ENCODE data around the gene AFF3. TPM values are rescaled to one million over a fixed set of nuclear protein-coding genes. Genes with fewer than 3 reads are reported as not detected.

Gene AFF3
- total and polyA plus RNA-seq, 10 of the 15 experiments (the other 5 are each of a cell fraction or from before 2014, with no cell fraction given) = 0.26 to 5.5 (median 3.0) TPM

- Histone ChIP-seq H3K4me2 (ENCODE audit: control insufficient read depth, insufficient read depth) (no peak overlapping the region), H3K27ac (ENCODE audit: control insufficient read depth, insufficient read depth) (no peak overlapping the region), H3K79me2 (ENCODE audit: control insufficient read depth, insufficient read depth, low read length) (no peaks in the 10 kb centered on the region), H3K4me1 (ENCODE audit: control insufficient read depth, insufficient read depth, low read length) (no peaks in the 10 kb centered on the region), H3K9ac (ENCODE audit: control insufficient read depth, insufficient read depth, low read length) (no peak overlapping the region), H3K27me3 (replicated peaks in 1 of 2; ENCODE audit: control insufficient read depth in 2 of 2, insufficient read depth in 2 of 2, low read length in 1 of 2) (no peaks in the 10 kb centered on the region), H3K36me3 (ENCODE audit: control insufficient read depth in 2 of 2, insufficient read depth in 2 of 2, low read length in 1 of 2) (no peaks in the 10 kb centered on the region), H2AFZ (ENCODE audit: control insufficient read depth, low read depth, low read length) (no peak overlapping the region), H4K20me1 (ENCODE audit: control insufficient read depth, insufficient read depth) (no peaks in the 10 kb centered on the region), H3K9me3 (replicated peaks; ENCODE audit: control insufficient read depth, insufficient read depth, low read length) (no peaks in the 10 kb centered on the region), H3K4me3 (no peak overlapping the region)
- no peak for DNase-seq (ENCODE audit: low read depth, low spot score)
- POLR2A ChIA-PET = no interaction called here
- CTCF ChIA-PET = no interaction called here
- ATAC-seq = no peak
- BruUV-seq (replicated peaks) = no TSS peak
- in situ Hi-C loops (cut with MboI) (no loop called here), intact Hi-C loops (cut with micrococcal nuclease; ENCODE audit: unreplicated experiment) (no loop called here)
- RAD21 ChIA-PET (ENCODE audit: unreplicated experiment) = no interaction called here
- no peak for FAIRE-seq
- SMC1A ChIA-PET (ENCODE audit: uncharacterized antibody, unreplicated experiment) = no interaction called here
- 49% methylated on average over 3 of the region's 3 CpGs for WGBS (ENCODE audit: insufficient coverage, insufficient replicate concordance, low lambda C conversion rate, missing lambda C conversion rate)
- no peak for TF ChIP-seq FOXM1 (IDR thresholded peaks at IDR 0.05; ENCODE audit: low read depth, low read length)
- TF ChIP-seq SRF (IDR thresholded peaks at IDR 0.05; ENCODE audit: low read depth in 2 of 2, low read length in 2 of 2) = no peak
- TF ChIP-seq USF1 (IDR thresholded peaks at IDR 0.05; ENCODE audit: borderline replicate concordance, extremely low read length, insufficient read depth, low read depth, low read length) = no peak
- TF ChIP-seq PBX3 (IDR thresholded peaks at IDR 0.05; ENCODE audit: insufficient replicate concordance, low read depth, low read length) = no peak
- no peak for TF ChIP-seq RAD21 (IDR thresholded peaks at IDR 0.05; ENCODE audit: insufficient read depth, low read depth, low read length)
These were observed 120.5 kb downstream of the AFF3 start for GRCh38 chr2:100021791-100022340.

Measured in GM12878 (cell line).